Activated naive CD4-positive, alpha-beta T cell treated with anti-CD3 and anti-CD28 coated beads, Interleukin-2, amount 50 U/mL, for 72 hours (primary cell): ENCODE results near the gene SNAI3. TPM values are rescaled to one million over a fixed set of nuclear protein-coding genes. Genes with fewer than 3 reads are reported as not detected.
A peak's percentile ranks its signal among the peaks of the same experiment; 100 is the strongest.

Experiments used
- ATAC-seq, 2 donors: fragments of 150-1000 bp; cut with Tn5 transposase; 2 replicates each; pipeline ENCODE4 v1.10.0; 2021; ENCODE audit warnings: mild to moderate bottlenecking in 2 of 2, moderate library complexity in 2 of 2
- DNase-seq, 2 donors: peaks; one replicate each; pipeline ENCODE4 v3.0.0; 2021 to 2022; ENCODE audit warnings: low spot score in 2 of 2
- H3K27ac Mint-ChIP-seq, 2 donors: one replicate each; pipeline ENCODE4 v1.8.0; 2022; ENCODE audit warnings: mild to moderate bottlenecking in 2 of 2, mixed read lengths in 2 of 2
- H3K36me3 Mint-ChIP-seq, 2 donors: one replicate each; pipeline ENCODE4 v1.8.0; 2022; ENCODE audit warnings: mixed read lengths in 2 of 2
- H3K9me3 Mint-ChIP-seq, 2 donors: one replicate each; pipeline ENCODE4 v1.8.0; 2022; ENCODE audit warnings: mixed read lengths in 2 of 2
- total RNA-seq, 2 donors: library from RNA; stranded (reverse); gene quantifications; one replicate each; pipeline ENCODE4 v1.2.3, GENCODE V29; 2022

The SNAI3 gene
- total RNA-seq, 2 donors from 2014 or later = 5.4 to 6.4 TPM

DNA sequence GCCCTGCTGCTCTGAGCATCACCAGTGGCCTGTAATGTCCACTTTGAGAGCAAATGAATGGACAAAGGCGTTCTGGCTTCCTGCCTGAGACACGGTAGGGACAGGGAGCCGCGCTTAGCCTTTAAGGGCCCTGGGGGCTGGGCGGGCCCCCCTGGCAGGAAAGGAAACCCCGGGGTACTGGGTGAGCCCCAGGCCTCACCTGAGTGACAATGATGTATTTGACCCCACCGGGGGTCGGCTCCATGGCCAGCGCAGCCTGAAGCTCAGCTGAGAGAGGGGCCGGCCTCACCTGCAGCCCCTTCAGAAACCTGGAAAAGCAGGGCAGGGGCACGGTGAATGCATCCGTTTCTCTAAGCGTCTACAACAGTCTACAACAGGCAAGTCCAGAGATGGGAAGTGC, 33.2 kb downstream of the SNAI3 start:
- peaks cover 5 to 10% of the 10 kb centered on the region in 2 donors for H3K36me3 Mint-ChIP-seq
- peak overlapping the region; percentile 30 to 89 for H3K27ac Mint-ChIP-seq
- ATAC-seq (no peak), DNase-seq (no peak)
- H3K9me3 Mint-ChIP-seq = no peaks in the 10 kb centered on the region

DNA sequence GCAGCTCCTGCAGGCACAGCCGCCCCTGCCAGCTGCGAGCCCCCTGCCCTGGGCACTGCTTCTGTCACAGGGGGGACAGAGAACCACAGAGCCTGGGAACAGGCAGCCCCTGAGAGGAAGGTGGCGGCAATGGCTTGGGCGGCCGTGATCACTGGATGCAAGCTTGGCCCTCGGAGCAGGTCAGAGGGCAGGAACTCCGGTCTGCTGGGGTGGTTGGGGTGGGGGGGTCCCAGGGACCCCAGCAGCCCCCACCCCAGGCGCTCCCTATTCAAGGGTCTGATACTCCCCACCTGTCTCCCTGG, 33.6 kb downstream of the SNAI3 start:
- Mint-ChIP-seq H3K36me3 (peaks cover 5 to 10% of the 10 kb centered on the region in 2 donors), H3K27ac (no peak overlapping the region), H3K9me3 (no peaks in the 10 kb centered on the region)
- ATAC-seq = no peak
- no peak for DNase-seq

DNA sequence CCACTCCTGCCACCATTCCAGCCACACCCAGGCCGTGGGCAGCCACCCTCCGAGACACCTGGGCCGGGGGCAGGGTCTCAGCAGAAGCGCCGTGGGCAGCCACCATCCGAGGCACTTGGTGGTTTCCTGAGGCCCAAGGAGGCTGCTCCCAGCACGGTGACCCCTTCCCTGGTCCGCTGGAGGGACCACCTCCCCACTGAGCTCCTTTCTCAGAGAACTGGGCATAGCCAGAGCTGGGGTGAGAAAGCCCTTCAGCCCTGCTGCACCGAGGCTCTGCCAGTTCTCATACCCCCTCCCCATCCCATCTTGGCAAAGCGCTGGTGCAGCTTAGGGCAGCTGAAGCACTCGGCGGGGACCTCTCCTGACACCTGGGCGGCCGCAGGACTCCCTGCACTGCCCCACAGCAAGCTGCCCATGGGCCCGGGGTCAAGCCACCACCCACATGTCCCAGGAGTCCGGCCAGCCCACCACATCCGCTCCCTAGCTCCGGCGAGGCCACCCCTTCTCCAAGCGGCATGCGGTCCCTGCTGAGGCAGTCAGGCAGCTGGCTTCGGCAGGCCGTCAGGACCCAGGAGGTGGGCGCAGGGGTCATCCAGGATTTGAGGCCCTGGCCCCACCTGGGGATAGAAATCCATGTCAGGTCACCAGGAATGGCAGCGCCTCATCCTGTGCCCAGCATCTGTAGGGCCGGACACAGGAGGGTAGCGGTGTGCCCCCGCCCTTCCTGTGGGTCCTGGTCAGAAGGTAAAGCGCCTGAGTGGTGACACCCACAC, 34.1 kb downstream of the SNAI3 start:
- DNase-seq = no peak
- ATAC-seq = no peak
- H3K9me3 Mint-ChIP-seq = no peaks in the 10 kb centered on the region
- peaks cover 5 to 10% of the 10 kb centered on the region in 2 donors for H3K36me3 Mint-ChIP-seq
- H3K27ac Mint-ChIP-seq = peak overlapping the region; percentile 90 to 94

GRCh38 chr16:88651276-88651988, 34.9 kb downstream of the SNAI3 start:
- ATAC-seq (peak; percentile 90 to 94), DNase-seq (peak; percentile 80 to 92)
- H3K27ac Mint-ChIP-seq = peak overlapping the region; percentile 90 to 94
- no peaks in the 10 kb centered on the region for H3K9me3 Mint-ChIP-seq
- H3K36me3 Mint-ChIP-seq = peaks cover 5 to 10% of the 10 kb centered on the region in 2 donors

GRCh38 chr16:88650749-88651275, 35.5 kb downstream of the SNAI3 start, which contains the start of gene CYBA:
TSS of gene CYBA (minus strand) at chr16:88651053. CDS start at chr16:88651013, 40 bp downstream.
- Mint-ChIP-seq H3K9me3 (no peaks in the 10 kb centered on the region), H3K36me3 (peaks cover 5 to 10% of the 10 kb centered on the region in 2 donors), H3K27ac (peak within 1 kb of the TSS; percentile 90 to 94)
- ATAC-seq (peak; percentile 83 to 93), DNase-seq (peak; percentile 88 to 93)

DNA sequence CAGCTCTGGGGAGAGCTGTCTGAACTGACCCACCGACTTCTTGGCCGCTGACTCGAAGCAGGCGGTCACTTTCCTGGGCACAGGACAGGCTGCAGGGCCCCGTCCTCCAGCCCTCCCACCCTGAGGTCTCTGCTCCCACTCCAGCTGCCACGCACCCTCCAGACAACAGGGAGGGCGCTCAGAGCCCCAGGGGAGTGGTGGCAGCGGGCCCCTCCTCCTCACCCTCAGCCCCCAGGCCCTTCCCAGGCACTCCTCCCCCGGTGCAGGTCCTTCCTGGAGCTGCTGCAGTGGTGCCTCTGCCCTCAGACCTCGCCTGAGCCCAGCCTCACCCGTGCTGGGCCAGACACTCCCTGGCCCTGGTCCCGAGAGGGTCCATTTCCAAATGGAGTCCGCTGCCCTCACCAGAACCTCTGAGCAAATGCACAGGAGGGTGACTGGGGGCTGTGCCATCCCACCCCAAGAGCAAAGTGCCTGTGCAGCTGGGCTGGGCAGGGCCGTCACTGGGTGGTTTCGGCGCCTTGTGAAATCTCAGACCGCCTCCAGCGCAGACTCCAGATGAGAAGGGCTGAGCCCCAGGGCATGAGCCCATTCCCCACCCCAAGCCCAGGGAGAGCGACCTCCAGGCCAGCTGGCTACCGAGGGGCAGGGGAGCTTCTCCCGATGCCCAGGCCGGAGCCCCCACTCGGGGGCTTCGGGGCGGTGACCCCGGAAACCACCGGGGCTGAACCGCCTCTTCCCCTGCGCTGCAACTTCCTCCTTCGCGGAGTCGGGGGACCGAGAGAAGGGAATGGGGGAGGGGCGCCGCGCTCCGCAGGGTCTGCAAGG, 36.2 kb downstream of the SNAI3 start:
- peak in 1 of 2 donors; percentile 1 for ATAC-seq
- peak overlapping the region in 1 of 2 donors; percentile 90 for H3K27ac Mint-ChIP-seq

DNA sequence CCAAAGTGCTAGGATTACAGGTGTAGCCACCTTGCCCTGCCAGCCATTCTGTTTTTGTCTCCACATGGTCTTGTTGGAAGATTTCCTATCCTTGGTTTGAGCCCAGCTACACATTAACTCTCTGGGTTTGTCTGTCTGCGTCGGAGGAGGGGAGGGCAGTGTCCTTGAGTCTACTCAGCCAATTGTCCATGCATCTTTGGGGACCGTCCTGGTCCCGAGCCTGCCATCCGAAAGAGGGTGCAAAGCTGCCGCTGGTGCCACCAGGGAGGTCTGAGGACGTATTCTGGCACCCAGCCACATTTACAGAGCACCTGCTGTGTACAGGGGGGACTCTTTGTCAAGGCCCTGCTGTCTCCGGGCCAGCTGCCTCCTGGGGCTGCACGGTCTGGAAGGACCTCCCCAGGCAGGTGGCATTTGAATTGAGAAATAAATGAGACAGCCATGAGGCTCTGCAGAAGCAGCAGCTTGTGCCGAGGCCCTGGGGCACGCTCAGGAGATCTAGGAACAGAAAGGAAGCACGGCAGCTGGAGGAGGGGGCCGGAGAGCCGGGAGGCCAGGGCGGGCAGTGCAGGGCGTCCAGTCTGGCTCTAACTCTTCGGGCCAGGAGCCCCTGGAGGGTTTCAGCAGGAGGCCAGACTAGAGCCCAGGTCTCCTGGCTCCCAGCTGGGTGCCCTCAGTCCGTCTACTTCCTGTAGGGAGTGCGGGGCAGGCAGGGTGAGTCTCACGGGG, 36.9 kb downstream of the SNAI3 start:
- no peak for ATAC-seq
- Mint-ChIP-seq H3K36me3 (peaks cover 5 to 6% of the 10 kb centered on the region in 2 donors), H3K27ac (peak overlapping the region; percentile 65 to 72), H3K9me3 (no peaks in the 10 kb centered on the region)
- DNase-seq = no peak

More for the DNA sequence above, 36.2 kb downstream of the SNAI3 start:
- Mint-ChIP-seq H3K36me3 (peaks cover 5 to 10% of the 10 kb centered on the region in 2 donors), H3K9me3 (no peaks in the 10 kb centered on the region)
- DNase-seq = peak in 1 of 2 donors; percentile 43

DNA sequence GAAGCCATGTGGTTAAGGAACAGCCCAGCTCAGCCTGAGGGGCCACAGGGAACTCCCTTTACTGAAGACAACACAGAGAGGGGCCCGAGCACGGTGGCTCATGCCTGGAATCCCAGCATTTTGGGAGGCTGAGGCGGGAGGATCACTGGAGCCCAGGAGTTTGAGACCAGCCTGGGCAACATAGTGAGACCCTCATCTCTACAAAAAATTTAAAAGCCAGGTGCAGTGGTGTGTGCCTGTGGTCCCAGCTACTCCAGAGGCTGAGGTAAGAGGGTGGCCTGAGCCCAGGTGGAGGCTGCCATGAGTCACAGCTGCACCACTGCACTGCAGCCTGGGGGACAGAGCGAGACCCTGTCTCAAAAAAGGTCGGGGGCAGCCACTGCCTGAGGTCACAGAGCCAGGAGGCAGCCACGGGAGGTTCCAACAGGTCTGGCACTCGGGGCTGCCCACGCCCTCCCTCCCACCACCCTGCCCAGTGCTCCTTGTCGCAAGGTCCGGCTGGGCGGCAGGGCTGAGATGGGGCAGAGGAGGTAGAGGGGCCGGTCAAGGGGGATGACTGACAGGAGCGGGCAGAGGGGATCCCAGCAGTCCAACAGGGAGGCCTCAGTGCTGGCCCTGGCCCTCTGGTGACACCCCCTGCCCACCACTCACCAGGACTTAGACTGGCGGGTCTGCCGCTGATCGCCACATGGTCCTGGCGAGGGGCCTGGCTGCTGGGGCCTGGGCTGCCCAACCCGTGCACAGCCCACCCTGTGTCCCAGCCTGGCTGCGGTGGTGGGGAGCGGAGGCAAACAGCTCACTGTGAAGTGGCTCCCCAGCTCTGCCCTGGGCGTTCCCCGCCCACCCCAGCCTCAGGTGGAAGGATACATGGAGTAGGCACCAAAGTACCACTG, 38.9 kb downstream of the SNAI3 start:
- no peak overlapping the region for H3K27ac Mint-ChIP-seq
- ATAC-seq (no peak), DNase-seq (no peak)
- H3K36me3 Mint-ChIP-seq = peaks cover 5 to 6% of the 10 kb centered on the region in 2 donors
- no peaks in the 10 kb centered on the region for H3K9me3 Mint-ChIP-seq

DNA sequence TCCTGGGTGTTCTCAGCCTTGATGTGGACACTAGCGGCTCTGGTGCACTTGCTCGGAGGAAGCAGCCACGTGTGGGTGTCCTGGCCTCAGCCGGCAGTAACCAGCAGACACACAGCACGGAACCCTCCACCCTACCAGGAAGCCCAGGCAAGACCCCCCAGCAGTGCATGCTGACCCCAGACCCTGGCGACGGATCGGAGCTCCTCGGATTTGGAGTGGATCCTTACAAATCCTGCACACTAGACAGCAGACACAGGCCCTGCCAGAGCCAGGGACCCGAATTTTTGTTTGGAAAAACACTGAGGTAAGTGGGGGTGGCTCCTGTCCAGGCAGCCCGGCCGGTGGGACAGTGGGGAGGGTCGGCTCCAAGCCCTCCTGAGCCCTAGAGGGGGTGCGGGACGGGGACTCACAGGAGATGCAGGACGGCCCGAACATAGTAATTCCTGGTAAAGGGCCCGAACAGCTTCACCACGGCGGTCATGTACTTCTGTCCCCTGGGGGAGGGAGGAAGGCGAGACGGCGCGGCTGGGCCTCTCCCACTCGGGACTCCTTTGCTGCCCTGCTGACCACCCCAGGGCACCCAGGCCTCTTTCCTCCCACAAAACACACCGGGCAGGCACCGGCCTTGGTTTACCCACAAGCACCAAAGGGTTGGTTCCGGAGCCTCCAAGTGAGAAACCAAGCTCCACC, 39.8 kb downstream of the SNAI3 start:
- Mint-ChIP-seq H3K27ac (no peak overlapping the region), H3K36me3 (peaks cover 5 to 12% of the 10 kb centered on the region in 2 donors), H3K9me3 (no peaks in the 10 kb centered on the region)
- ATAC-seq (no peak), DNase-seq (no peak)

DNA sequence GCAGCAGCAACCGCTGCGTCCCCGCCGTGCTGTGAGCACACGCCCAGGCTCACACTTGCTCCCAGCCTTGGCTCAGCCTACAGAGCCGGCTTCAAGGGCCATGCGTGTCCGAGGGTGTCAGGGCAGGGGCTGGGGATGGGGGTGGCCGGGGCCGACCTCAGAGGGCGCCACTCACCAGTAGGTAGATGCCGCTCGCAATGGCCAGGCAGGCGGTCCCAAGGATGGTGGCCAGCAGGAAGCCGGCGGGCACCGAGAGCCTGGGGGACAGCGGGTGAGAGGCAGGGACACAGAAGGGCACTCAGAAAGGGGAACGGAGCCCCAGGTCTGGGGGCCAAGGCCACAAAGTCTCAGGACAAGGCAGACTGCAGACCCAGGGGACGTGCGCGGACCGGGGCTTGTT, 40.4 kb downstream of the SNAI3 start:
- no peak for ATAC-seq
- peaks cover 5 to 12% of the 10 kb centered on the region in 2 donors for H3K36me3 Mint-ChIP-seq
- no peak overlapping the region for H3K27ac Mint-ChIP-seq
- no peaks in the 10 kb centered on the region for H3K9me3 Mint-ChIP-seq
- no peak for DNase-seq

- ATAC-seq (no peak), DNase-seq (no peak)
- peaks cover 5 to 12% of the 10 kb centered on the region in 2 donors for H3K36me3 Mint-ChIP-seq
- H3K27ac Mint-ChIP-seq = no peak overlapping the region
- H3K9me3 Mint-ChIP-seq = no peaks in the 10 kb centered on the region
Observed at GRCh38 chr16:88645455-88645854, 40.9 kb downstream of the SNAI3 start.

DNA sequence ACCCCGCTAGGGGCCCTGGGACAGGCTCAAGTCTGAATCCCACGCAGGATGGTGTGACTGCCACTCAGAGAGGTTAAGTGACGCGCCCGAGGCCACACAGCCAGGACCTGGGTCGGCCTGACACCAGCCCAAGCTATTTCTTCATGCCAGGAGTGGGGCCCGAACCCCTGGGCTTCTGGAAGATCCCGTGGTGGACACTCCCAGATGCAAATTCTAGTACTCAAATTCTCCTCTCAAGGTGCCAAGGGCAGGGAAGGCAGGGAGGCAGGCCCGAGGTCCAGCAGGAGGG, 42.7 kb downstream of the SNAI3 start:
- Mint-ChIP-seq H3K9me3 (no peaks in the 10 kb centered on the region), H3K36me3 (peaks cover 0 to 7% of the 10 kb centered on the region in 2 donors), H3K27ac (no peak overlapping the region)
- DNase-seq (no peak), ATAC-seq (no peak)

DNA sequence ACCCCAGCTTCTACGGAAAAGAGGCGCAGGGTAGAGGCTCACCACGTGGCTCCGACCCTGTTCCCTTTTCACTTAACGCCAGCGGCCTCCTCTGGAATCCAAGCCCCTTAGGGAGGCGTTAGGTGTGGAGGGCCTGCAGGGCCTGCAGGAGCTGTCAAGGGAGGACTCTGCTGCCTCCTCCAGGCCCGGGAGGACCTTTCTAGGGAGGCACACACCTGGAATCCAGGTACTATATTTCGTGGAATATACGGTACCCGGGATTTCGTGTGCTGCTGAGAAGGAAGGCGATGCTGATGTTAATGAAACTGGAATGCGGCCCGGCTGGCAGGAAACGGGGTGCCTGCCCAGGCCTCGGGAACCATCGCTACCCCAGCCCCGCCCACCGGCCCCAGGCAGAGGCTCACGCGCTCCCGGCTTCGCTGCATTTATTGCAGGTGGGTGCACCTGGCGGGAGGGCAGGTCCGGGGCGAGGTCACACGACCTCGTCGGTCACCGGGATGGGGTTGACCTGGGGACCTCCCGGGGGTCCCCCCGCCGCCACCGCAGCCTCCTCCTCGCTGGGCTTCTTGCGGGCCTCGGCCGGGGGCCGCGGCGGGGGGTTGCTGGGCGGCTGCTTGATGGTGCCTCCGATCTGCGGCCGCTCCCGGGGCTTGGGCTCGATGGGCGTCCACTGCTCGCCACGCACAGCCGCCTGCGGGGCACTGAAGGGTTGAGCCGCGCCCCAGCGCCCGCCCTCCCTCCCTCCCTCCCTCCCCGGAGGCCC, 43.2 kb downstream of the SNAI3 start:
- Mint-ChIP-seq H3K9me3 (no peaks in the 10 kb centered on the region), H3K27ac (no peak overlapping the region), H3K36me3 (peaks cover 0 to 7% of the 10 kb centered on the region in 2 donors)
- no peak for ATAC-seq
- DNase-seq = no peak

DNA sequence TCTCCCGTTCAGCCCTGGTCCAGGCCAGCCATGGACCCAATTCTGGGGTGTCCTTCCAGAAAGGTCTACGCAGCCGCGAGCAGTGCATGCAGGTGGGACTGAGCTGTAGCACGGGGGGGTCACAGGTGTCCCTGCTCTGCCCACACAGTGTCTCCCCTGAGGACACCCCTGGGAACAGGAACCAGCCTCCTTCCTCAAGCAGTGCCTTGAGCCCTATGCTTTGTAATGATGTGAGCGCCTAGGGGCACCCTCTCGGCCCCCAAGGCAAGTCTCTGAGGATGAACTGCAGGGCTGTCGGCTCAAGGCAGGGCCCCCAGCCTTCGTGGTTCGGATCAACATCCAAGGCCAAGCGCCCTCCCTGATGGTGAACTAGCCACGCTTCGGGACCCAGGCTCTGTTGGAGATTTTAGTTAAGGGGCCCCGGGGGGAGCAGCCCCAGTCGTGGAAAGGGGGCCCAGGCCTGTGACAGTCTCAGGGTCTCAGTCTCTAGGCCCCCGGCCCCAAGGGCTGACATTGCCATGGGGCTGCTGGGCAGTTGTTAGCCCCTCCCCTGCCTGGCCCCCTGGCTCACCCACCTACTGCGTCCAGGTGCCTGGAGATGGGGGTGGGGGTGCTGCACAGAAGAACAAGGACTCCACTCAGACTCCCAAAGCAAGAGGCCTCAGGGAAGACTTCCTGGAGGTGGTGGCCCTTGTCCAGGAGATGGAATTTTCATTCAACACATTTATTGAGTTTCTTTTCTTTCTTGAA, 45.6 kb downstream of the SNAI3 start:
- DNase-seq (no peak), ATAC-seq (no peak)
- no peaks in the 10 kb centered on the region for H3K9me3 Mint-ChIP-seq
- no peak overlapping the region for H3K27ac Mint-ChIP-seq
- H3K36me3 Mint-ChIP-seq = peaks cover 0 to 7% of the 10 kb centered on the region in 2 donors
